PC-3 (cell line): Measurements from ENCODE around the gene GLRX.

Experiments
- CTCF ChIP-seq: fragments of 300-600 bp; sonication (generic); conservative IDR thresholded peaks from 2 replicates; pipeline ENCODE4 v1.5.1; 2017; ENCODE audit warnings: antibody characterized with exemption, low read depth, mild to moderate bottlenecking, low read length
- EZH2 ChIP-seq: fragments of 300-600 bp; sonication (generic); IDR thresholded peaks from one replicate; pipeline ENCODE4 v1.6.1; 2017; ENCODE audit warnings: antibody characterized with exemption, mild to moderate bottlenecking, low read length; ENCODE audit not compliant: unreplicated experiment
- EZH2phosphoT487 ChIP-seq: fragments of 300-600 bp; sonication (generic); IDR thresholded peaks from 2 replicates; pipeline ENCODE4 v1.6.1; 2018; ENCODE audit warnings: mild to moderate bottlenecking, antibody characterized with exemption, low read length, borderline replicate concordance

- no peak for TF ChIP-seq CTCF
- no peak for TF ChIP-seq EZH2
- no peak for TF ChIP-seq EZH2phosphoT487
Observed at GRCh38 chr5:95817430-95817829, 5.1 kb downstream of the GLRX start.
